MV-4-11 (cell line): ENCODE data around the gene TMEM266.

Experiments
- DNase-seq: peaks from one replicate; lab custom pipeline; 2025; lab: John Stamatoyannopoulos, UW

The TMEM266 gene

DNA sequence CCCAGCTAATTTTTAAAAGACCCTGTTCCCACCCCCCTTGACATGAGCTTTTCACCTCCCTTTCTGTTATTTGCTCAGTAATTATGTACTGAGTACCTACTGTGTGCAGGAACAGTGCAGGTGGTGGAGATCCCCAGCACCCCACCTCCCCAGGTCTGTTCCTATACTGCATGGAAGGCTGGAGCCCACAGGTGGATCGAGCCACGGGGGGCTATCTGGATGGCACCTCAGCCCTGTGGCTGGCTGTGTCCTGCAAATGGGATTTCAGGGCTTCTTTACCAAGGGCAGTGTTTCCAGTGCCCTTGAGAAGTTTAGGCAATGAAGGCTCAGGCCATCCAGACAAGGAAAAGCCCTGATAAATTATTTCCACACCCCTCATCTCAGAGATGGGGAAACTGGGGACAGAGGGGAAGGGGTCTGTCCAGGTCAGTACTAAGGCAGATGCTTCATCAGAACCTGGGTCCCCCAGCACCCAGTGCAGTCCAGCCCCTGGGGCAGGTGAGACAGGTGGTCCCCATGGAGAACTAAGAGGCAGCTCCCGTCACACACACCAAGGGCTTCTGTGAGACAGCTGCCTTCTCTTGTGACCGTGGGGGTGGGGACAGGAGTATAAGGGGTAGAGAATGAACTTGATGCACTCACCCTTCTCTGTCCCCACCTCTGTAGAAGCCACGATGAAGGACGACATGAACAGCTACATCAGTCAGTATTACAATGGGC, 141.9 kb downstream of the TMEM266 start:
- no peak for DNase-seq

GRCh38 chr15:76203346-76204108, 143.7 kb downstream of the TMEM266 start:
- no peak for DNase-seq

DNA sequence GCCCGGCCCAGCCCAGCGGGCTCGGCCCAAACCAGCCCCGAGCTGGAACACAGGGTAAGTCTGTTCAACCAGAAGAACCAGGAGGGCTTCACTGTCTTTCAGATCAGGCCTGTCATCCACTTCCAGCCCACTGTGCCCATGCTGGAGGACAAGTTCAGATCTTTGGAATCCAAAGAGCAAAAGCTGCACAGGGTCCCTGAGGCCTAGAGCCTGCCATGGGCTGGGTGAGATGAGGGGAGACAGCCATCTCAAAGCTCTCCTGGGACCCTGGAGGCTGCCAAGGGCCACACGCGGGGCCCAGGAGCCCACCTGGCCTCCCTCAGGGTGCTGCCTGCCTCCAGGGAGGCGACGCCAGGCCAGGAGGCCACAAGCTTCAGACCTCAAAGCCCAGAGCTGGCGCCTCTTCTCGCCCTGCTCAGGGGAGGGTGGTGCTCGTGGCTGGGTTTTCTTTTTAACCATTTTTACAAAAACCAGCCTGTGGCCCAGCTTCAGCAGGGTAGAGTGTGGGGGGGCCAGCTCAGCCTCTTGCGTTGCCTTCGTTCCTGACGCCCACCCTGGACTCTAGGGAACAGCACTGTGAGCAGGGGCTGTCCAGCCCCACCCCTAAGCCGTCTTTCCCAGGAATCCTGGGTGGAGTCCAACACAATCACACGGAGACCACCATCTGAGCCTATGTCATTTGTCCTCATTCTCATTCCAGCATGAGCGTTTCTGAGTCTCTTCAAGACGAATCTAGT, 144.5 kb downstream of the TMEM266 start:
- DNase-seq, result no peak

DNA sequence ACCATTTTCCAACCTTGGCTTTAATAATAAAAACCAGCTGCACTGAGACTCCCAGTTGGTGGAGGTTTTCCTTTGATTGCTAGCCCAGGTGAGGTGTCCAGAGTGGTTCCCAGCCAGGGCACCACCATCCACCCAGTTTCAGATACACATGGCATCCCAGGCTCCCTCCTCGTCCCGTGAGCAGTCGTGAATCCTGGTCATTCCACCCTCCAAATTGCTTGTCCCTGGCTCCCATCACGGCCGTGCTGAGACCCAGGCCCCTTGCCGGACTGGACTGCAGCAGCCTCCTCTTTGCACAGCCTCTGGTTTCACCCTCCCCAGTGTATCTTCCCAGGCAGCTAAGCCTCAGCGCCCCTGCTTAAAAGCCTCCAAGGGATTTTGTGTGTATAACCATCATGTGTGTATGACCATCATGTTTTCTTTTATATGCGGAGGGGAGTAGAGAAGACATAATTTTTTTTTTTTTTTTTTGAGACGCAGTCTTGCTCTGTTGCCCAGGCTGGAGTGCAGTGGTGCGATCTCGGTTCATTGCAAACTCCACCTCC, 145.2 kb downstream of the TMEM266 start:
- DNase-seq, result no peak

- DNase-seq, result no peak
Observed at GRCh38 chr15:76206325-76206976, 146.7 kb downstream of the TMEM266 start.

DNA sequence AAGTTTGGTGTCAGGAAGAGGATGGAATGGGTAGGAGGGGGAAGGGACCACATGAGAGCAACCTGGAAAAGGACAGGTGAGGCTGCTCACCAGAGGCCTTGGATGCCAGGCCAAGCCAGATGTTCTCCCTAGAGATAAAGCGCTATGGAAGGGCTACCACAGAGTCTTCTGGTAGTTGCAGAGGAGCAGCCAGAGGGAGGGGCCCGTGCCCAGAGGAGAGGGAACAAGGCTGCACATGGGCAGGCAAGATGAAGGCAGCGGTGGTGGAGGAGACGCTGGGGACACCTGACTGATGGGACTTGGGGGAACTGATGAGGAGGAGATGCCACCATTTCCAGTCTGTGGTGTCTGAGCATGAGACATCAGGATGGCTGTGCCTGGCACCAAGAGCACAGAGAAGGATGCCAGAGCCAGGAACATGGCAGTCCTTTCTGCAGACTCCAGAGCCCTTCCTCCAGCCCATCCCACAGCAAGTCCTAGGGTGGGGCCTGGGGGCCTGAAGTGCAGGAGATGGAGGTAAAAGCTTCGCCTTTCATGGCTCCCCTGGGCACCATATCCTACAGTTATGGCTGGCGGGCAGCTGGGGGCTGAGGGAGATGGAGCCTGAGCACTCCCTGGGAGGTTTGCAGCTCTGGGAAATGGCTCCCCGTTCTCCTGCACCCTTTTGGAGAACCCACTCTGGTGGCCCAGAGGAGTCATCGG, 148.4 kb downstream of the TMEM266 start:
- no peak for DNase-seq

- no peak for DNase-seq
Observed at GRCh38 chr15:76208786-76209424, 149.1 kb downstream of the TMEM266 start.

GRCh38 chr15:76209523-76209922, 149.7 kb downstream of the TMEM266 start:
- no peak for DNase-seq

DNA sequence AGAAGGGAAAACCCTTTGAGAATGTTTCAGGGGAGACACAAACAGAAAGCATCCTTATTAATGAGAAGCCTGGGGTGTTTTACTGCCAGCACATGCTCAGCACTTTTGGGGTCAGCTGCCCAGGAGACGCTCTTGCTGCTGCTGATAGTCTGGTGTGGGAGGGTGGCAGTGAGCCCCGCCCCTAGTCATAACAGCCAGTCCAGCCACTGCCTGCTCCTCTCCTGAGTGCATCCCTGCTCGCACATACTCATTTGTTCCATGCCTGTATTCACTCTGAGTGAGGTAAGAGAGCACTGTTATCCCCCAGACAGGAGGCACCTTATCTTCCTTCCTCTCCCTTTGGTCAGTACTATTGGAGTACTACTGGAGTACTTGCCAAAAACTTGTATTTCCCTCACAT, 150.2 kb downstream of the TMEM266 start:
- DNase-seq, result no peak

DNA sequence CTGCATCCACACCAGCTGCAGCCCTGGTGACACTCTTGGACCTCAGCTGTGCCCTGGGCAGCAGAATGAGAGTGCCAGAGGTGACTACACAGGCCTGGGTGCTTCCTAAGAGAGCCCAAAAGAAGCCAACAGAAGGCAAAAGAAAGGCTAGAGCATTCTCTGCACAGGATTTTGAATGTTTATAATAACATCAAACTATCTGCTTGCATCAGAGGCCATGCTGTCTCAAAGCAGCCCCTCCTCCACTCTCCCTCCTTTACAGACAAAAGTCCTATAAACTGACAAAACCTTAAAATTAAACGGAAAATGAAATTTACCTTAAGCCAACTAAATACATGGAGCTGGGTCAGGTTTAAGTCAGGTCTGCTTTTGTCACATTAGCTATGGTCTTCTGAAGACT, 155.8 kb downstream of the TMEM266 start:
- DNase-seq, result no peak

DNA sequence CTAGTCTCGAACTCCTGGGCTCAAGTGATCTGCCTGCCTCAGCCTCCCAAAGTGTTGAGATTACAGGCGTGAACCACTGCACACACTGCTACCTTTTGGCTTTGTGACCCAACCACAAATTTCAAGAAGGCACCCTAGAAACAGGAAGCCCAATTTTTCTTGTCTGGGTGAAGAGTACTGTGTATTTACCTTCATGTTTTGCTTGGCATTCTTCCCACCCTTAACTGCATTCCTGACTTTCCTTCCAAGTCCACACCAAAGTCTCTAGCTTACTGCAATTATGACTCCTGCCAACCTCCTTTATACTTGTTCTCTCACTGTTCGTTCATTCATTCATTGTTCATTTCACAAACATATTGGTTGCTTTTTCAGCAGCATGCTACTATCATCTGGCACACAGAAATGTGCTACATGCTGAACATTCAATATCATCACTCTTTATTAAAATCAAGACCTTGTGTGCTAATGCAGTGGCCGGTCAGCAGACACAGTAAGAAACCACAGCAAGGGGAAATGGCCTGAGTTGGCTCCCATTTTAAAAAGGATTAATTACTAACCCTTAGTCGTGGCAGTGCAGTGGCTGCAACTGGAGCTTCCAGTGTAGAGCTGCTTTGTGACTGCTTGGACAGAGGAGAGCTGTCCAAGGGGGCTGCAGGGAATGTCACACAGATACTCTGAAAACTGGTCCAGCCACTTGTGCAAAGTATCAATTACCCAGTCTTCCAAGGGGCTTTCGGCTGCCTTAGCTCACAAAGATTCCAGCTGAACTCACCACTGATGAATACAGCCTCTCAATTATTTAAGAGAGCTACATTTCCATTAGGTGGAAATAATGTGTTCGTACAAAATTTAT, 157.5 kb downstream of the TMEM266 start:
- DNase-seq, result no peak

DNA sequence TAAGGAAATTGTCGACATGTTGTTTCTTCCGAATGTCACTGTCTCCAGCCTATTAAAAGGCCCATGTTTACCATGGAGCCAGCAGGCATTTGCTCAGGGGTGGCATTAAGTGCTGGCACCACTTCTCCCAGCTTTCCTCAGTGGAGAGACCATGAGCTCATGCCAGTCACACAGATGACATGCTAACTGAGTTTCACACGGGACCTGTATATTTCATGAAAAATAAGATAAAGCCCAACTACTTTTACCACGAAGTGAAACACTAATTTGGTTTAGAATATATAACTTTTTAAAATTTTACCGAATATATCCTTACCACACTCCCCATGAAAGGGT, 158.1 kb downstream of the TMEM266 start:
- DNase-seq, result no peak

- no peak for DNase-seq
Observed at GRCh38 chr15:76221085-76221767, 161.4 kb downstream of the TMEM266 start.

DNA sequence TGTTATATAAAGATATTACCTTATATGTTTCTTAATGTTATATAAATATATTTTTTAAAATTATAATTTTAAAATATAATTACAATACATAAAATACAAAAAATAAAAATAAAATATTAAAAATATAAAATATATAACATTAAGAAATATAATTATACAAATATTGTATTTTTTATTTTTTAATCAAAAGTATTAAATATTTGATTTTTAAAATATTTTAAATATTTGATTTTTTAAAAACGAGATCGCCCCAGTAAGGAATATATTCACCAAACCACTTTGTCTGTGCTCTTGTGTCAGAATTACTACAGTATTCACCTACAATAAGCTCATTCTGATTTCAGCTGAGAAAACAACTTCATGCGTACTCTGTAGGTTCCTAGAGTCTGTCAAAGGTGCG, 162.4 kb downstream of the TMEM266 start:
- DNase-seq, result no peak

DNA sequence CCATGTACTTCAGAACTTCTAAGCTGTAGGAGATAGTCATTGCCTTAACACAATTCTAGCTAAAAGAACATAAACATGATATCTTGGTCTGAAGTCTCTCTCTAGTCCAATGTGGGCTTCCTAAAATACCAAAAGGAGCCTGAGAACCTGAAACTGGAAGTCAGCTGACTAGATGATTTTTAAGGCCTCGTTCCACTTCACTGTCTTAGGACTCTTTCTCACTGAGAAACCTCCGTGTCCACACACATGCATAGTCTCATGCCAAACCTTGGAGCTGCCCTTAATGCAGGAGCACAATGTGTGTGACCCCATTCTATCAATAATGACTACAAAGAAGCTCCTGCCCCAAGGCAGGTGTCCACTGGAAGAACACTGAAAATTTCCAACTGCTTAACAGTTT, 163.7 kb downstream of the TMEM266 start:
- DNase-seq, result no peak

DNA sequence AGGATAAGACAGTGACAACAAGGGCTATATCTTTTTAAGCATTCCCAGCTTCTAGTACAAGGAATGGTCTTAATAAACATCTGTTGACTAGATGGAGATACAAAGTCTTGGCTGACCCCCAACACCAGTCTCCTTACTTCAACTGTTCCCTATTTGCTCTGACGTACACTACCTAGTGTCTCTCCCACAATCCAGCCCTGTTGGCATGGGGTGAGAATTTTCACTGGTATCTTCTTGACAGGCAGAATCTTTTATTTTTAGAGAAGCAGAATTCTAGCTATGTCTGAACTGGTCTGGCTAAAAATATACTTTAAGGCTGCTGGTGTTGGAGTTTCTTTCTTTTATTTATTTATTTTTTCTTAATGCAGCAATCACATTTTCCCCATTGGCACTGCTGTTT, 169.5 kb downstream of the TMEM266 start:
- DNase-seq, result no peak

GRCh38 chr15:76233921-76234320, 174.1 kb downstream of the TMEM266 start:
- DNase-seq, result no peak

DNA sequence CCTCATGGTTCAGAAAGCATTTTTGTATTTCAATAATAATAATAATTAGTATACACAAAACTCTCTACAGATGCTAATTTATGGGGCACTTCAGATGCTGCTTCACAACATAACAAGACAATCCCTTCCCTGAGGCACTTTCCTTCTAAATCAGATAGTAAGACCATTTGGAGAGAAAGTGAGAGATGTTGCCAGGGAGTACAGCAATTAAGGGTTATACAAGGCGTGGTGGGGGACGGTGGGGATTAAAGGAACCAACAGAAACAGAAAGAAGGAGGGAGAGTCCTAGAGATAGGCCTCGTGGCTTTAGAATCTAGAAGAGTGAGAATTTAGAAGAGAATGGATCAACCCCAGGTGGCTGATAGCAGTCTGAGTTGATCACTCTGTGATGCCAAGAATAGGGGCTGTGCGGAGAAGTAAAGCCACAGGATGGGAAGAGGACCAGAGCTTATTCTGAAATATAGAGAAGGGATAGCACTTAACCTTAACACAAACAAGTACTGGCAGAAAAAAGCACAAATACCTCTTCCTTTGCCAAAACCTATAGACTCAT, 174.6 kb downstream of the TMEM266 start:
- no peak for DNase-seq

- peak; percentile 49 for DNase-seq
Observed at GRCh38 chr15:76235186-76235826, 175.5 kb downstream of the TMEM266 start.
